ENCODE measurements around the gene HIVEP2. TPM values are rescaled to one million over a fixed set of nuclear protein-coding genes. Genes with fewer than 3 reads are reported as not detected.

The HIVEP2 gene
- total and polyA plus RNA-seq, 5 donors from 2014 or later = 9.7 to 76.7 (median 12.3) TPM

DNA sequence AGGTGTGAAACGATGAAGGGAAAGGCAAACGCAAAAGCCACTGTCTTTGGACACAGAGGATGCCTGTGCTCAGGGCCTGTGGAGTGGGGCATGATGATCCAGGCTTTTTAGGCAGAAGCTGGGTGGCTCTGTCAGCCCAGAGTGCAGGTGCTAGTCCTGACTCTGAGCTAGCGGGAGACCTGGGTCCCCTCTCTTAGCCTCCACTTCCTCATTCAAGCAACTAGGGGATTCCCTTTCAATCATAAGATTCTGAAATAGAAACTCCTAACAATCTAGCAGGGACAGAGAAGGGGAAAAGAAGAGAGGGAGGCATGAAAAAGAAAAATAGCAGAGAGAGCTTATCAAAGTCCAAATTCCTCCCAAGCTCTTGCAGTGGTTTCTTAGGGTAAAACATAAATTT, 7.6 kb upstream of the HIVEP2 start:
- no peaks in the 10 kb centered on the region for H3K9me3 ChIP-seq (ENCODE audit: control insufficient read depth in 2 of 2, low read length in 2 of 2)
- no peaks in the 10 kb centered on the region for H3K36me3 ChIP-seq (ENCODE audit: control insufficient read depth, insufficient read depth, low read length)
- H3K27ac Mint-ChIP-seq = peak overlapping the region; percentile 28 to 86 (median 52)
- peaks cover 16 to 23% (median 18%) of the 10 kb centered on the region in 4 donors for H3K4me1 Mint-ChIP-seq
- H3K4me1 ChIP-seq (ENCODE audit: control insufficient read depth, insufficient read depth, low read length, poor library complexity, severe bottlenecking) = peaks cover 5% of the 10 kb centered on the region
- H3K4me3 ChIP-seq (ENCODE audit: low read depth, low read length) = no peak overlapping the region
- H3K4me3 Mint-ChIP-seq = no peak overlapping the region
- ATAC-seq (ENCODE audit: low read depth in 2 of 2) (peak in 1 of 2 donors; percentile 18), DNase-seq (no peak)
- no peaks in the 10 kb centered on the region for H3K27me3 Mint-ChIP-seq
- no peaks in the 10 kb centered on the region for H3K9me3 Mint-ChIP-seq
- no peak overlapping the region for H3K27ac ChIP-seq (ENCODE audit: insufficient read depth, low read length, poor library complexity, severe bottlenecking)
- no peaks in the 10 kb centered on the region for H3K36me3 Mint-ChIP-seq
- H3K27me3 ChIP-seq (ENCODE audit: control insufficient read depth, insufficient read depth, low read length) = no peaks in the 10 kb centered on the region

DNA sequence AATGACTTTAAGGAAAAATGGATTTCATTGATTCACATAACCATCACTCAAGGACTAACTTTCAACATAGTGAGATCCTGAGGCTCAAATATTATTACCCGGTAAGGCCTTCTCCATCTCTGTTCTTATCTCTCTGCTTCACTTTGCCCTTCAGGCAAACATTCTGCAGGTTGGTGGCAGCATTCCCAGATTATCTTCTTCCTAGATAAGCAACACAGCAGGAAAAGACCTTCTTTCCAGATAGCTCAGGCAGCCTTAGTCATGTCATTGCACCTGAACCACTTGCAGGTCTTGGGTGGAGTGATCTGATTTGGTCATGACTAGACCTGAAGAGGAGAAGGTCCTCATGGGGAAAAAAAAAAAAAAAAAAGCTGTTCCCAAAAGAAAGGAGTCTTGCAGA, 5.3 kb upstream of the HIVEP2 start:
- Histone ChIP-seq H3K4me1 (ENCODE audit: control insufficient read depth, insufficient read depth, low read length, poor library complexity, severe bottlenecking) (peaks cover 10% of the 10 kb centered on the region), H3K27ac (ENCODE audit: insufficient read depth, low read length, poor library complexity, severe bottlenecking) (no peak overlapping the region), H3K9me3 (ENCODE audit: control insufficient read depth in 2 of 2, low read length in 2 of 2) (no peaks in the 10 kb centered on the region), H3K4me3 (ENCODE audit: low read depth, low read length) (no peak overlapping the region), H3K27me3 (ENCODE audit: control insufficient read depth, insufficient read depth, low read length) (no peaks in the 10 kb centered on the region), H3K36me3 (ENCODE audit: control insufficient read depth, insufficient read depth, low read length) (no peaks in the 10 kb centered on the region)
- Mint-ChIP-seq H3K4me1 (peaks cover 16 to 24% (median 18%) of the 10 kb centered on the region in 4 donors), H3K27me3 (no peaks in the 10 kb centered on the region), H3K9me3 (no peaks in the 10 kb centered on the region), H3K4me3 (peak overlapping the region in 1 of 4 donors; percentile 5), H3K36me3 (no peaks in the 10 kb centered on the region), H3K27ac (peak overlapping the region in 2 of 3 donors; percentile 21 to 70)
- DNase-seq = no peak
- no peak for ATAC-seq (ENCODE audit: low read depth in 2 of 2)

- no peak for ATAC-seq (ENCODE audit: low read depth in 2 of 2)
- Histone ChIP-seq H3K27ac (ENCODE audit: insufficient read depth, low read length, poor library complexity, severe bottlenecking) (peak overlapping the region; percentile 99), H3K27me3 (ENCODE audit: control insufficient read depth, insufficient read depth, low read length) (no peaks in the 10 kb centered on the region), H3K9me3 (ENCODE audit: control insufficient read depth in 2 of 2, low read length in 2 of 2) (no peaks in the 10 kb centered on the region), H3K4me3 (ENCODE audit: low read depth, low read length) (peak overlapping the region; percentile 81), H3K4me1 (ENCODE audit: control insufficient read depth, insufficient read depth, low read length, poor library complexity, severe bottlenecking) (peaks cover 22% of the 10 kb centered on the region), H3K36me3 (ENCODE audit: control insufficient read depth, insufficient read depth, low read length) (no peaks in the 10 kb centered on the region)
- Mint-ChIP-seq H3K27me3 (peaks cover 16% of the 10 kb centered on the region), H3K9me3 (peaks cover 0 to 2% (median 0%) of the 10 kb centered on the region in 7 donors), H3K36me3 (no peaks in the 10 kb centered on the region), H3K4me3 (peak overlapping the region; percentile 88 to 99 (median 90)), H3K4me1 (peaks cover 12 to 31% (median 24%) of the 10 kb centered on the region in 4 donors), H3K27ac (peak overlapping the region; percentile 94 to 98 (median 95))
- DNase-seq = peak in 1 of 3 donors; percentile 65
These were observed 2.9 kb upstream of the HIVEP2 start for GRCh38 chr6:142947714-142948480.

GRCh38 chr6:142946924-142947713, 2.1 kb upstream of the HIVEP2 start:
- peaks cover 14 to 35% (median 24%) of the 10 kb centered on the region in 4 donors for H3K4me1 Mint-ChIP-seq
- H3K36me3 ChIP-seq (ENCODE audit: control insufficient read depth, insufficient read depth, low read length) = no peaks in the 10 kb centered on the region
- ATAC-seq (ENCODE audit: low read depth in 2 of 2) (peak; percentile 30 to 31), DNase-seq (peak; percentile 68 to 81 (median 73))
- H3K4me3 ChIP-seq (ENCODE audit: low read depth, low read length) = peak overlapping the region; percentile 96
- H3K27ac Mint-ChIP-seq = peak overlapping the region; percentile 98 to 99 (median 99)
- peaks cover 18% of the 10 kb centered on the region for H3K27me3 Mint-ChIP-seq
- H3K27ac ChIP-seq (ENCODE audit: insufficient read depth, low read length, poor library complexity, severe bottlenecking) = peak overlapping the region; percentile 99
- no peaks in the 10 kb centered on the region for H3K36me3 Mint-ChIP-seq
- H3K4me3 Mint-ChIP-seq = peak overlapping the region; percentile 96 to 99 (median 98)
- no peaks in the 10 kb centered on the region for H3K27me3 ChIP-seq (ENCODE audit: control insufficient read depth, insufficient read depth, low read length)
- peaks cover 0 to 2% (median 0%) of the 10 kb centered on the region in 7 donors for H3K9me3 Mint-ChIP-seq
- no peaks in the 10 kb centered on the region for H3K9me3 ChIP-seq (ENCODE audit: control insufficient read depth in 2 of 2, low read length in 2 of 2)
- H3K4me1 ChIP-seq (ENCODE audit: control insufficient read depth, insufficient read depth, low read length, poor library complexity, severe bottlenecking) = peaks cover 26% of the 10 kb centered on the region

DNA sequence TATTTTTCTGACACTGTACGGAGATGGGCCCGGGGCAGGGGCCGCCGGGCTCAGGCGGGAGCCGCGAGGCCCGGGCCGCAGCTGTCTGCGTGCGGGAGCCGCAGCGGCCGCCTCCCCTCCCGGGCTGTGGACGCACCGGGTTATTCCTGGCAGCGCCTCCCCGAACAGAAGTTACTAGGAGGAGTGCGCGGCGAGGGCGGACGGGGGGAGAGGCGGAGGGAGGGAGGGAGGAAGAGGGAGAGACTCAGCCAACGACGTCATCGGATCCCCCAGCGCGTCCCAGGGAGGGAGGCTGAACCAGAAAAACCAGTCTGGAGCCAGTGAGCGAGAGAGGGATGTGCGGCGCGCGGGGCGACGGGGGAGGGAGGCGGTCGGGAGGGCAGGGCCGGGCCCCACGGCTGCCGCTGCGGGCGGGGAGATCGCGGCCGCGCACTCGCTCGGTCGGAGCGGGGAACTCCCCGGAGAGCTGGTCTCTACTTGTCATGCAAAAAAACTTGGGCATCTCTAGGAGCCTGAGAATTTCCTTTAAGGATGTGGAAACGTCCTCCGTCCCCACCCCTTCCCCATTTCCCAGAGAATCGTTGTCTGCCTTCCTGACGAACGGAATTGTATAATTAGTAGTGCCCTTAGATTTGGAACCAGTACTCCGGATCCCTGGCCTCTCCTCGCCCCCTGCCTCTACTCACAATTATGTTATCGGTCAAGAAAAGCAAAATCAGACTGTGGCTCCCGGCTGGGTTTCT, 1.4 kb upstream of the HIVEP2 start:
- Mint-ChIP-seq H3K4me1 (peaks cover 20 to 41% (median 29%) of the 10 kb centered on the region in 4 donors), H3K27ac (peak overlapping the region; percentile 98 to 99 (median 99)), H3K4me3 (peak overlapping the region; percentile 96 to 99 (median 98)), H3K36me3 (no peaks in the 10 kb centered on the region), H3K27me3 (peaks cover 18% of the 10 kb centered on the region), H3K9me3 (peaks cover 0 to 2% (median 0%) of the 10 kb centered on the region in 7 donors)
- peak; percentile 86 to 91 (median 86) for DNase-seq
- H3K4me1 ChIP-seq (ENCODE audit: control insufficient read depth, insufficient read depth, low read length, poor library complexity, severe bottlenecking) = peaks cover 33% of the 10 kb centered on the region
- ATAC-seq (ENCODE audit: low read depth in 2 of 2) = peak; percentile 37 to 38
- H3K4me3 ChIP-seq (ENCODE audit: low read depth, low read length) = peak overlapping the region; percentile 96
- no peaks in the 10 kb centered on the region for H3K9me3 ChIP-seq (ENCODE audit: control insufficient read depth in 2 of 2, low read length in 2 of 2)
- H3K27ac ChIP-seq (ENCODE audit: insufficient read depth, low read length, poor library complexity, severe bottlenecking) = peak overlapping the region; percentile 99
- H3K27me3 ChIP-seq (ENCODE audit: control insufficient read depth, insufficient read depth, low read length) = no peaks in the 10 kb centered on the region
- no peaks in the 10 kb centered on the region for H3K36me3 ChIP-seq (ENCODE audit: control insufficient read depth, insufficient read depth, low read length)

GRCh38 chr6:142945446-142946180, 637 bp upstream of the HIVEP2 start:
- Histone ChIP-seq H3K36me3 (ENCODE audit: control insufficient read depth, insufficient read depth, low read length) (no peaks in the 10 kb centered on the region), H3K27ac (ENCODE audit: insufficient read depth, low read length, poor library complexity, severe bottlenecking) (peak overlapping the region; percentile 99), H3K4me3 (ENCODE audit: low read depth, low read length) (peak overlapping the region; percentile 77), H3K27me3 (ENCODE audit: control insufficient read depth, insufficient read depth, low read length) (no peaks in the 10 kb centered on the region), H3K4me1 (ENCODE audit: control insufficient read depth, insufficient read depth, low read length, poor library complexity, severe bottlenecking) (peaks cover 41% of the 10 kb centered on the region), H3K9me3 (ENCODE audit: control insufficient read depth in 2 of 2, low read length in 2 of 2) (no peaks in the 10 kb centered on the region)
- peak overlapping the region; percentile 96 to 98 (median 97) for H3K27ac Mint-ChIP-seq
- DNase-seq (peak; percentile 66 to 71 (median 66)), ATAC-seq (ENCODE audit: low read depth in 2 of 2) (peak in 1 of 2 donors; percentile 1)
- H3K4me3 Mint-ChIP-seq = peak overlapping the region; percentile 96 to 99 (median 98)
- peaks cover 22 to 48% (median 33%) of the 10 kb centered on the region in 4 donors for H3K4me1 Mint-ChIP-seq
- no peaks in the 10 kb centered on the region for H3K36me3 Mint-ChIP-seq
- H3K27me3 Mint-ChIP-seq = peaks cover 18% of the 10 kb centered on the region
- peaks cover 0 to 2% (median 0%) of the 10 kb centered on the region in 7 donors for H3K9me3 Mint-ChIP-seq

Data from CD4-positive, CD25-positive, alpha-beta regulatory T cell (primary cell).